Gastrocnemius medialis (tissue), 4 donors: Measurements from ENCODE around the gene ANKH. TPM values are rescaled to one million over a fixed set of nuclear protein-coding genes. Genes with fewer than 3 reads are reported as not detected.

Experiments
- ATAC-seq, 2 donors: fragments of 150-250 bp; one replicate each; pipeline ENCODE4 v1.9.1; 2016
- DNase-seq, 2 donors: peaks; one replicate each; pipeline ENCODE4 v3.0.0-alpha.2; 2019
- H3K27ac ChIP-seq, 4 donors: fragments of 200-600 bp; sonication (generic); 1 replicate in 1 of 4; 2 replicates in 3 of 4; pipeline ENCODE4 v1.5.1; 2016 to 2018; ENCODE audit warnings: mild to moderate bottlenecking in 2 of 4, moderate library complexity in 1 of 4
- H3K27me3 ChIP-seq, 3 donors: fragments of 200-600 bp; sonication (generic) in 2 of 3; 1 replicate in 1 of 3; 2 replicates in 2 of 3; pipeline versions ENCODE4 v1.5.1 to v1.6.0; 2016 to 2019; ENCODE audit warnings: mild to moderate bottlenecking in 1 of 3, moderate library complexity in 1 of 3
- H3K36me3 ChIP-seq, 2 donors: fragments of 200-600 bp; sonication (generic) in 1 of 2; one replicate each; pipeline ENCODE4 v1.5.1; 2017 to 2018
- H3K4me1 ChIP-seq, 2 donors: fragments of 200-600 bp; sonication (generic) in 1 of 2; one replicate each; pipeline ENCODE4 v1.5.1; 2016 to 2017; ENCODE audit warnings: mild to moderate bottlenecking in 2 of 2
- H3K4me3 ChIP-seq, 4 donors: fragments of 200-600 bp; sonication (generic) in 3 of 4; 1 replicate in 1 of 4; 2 replicates in 3 of 4; pipeline ENCODE4 v1.5.1; 2016 to 2019; ENCODE audit warnings: mild to moderate bottlenecking in 2 of 4
- H3K9me3 ChIP-seq, 3 donors: fragments of 200-600 bp; sonication (generic) in 2 of 3; 1 replicate in 1 of 3; 2 replicates in 2 of 3; pipeline ENCODE4 v1.5.1; 2016 to 2019
- CTCF ChIP-seq, 5 experiments: fragments of 450-650 bp in 3 of 5; fragments of 200-600 bp in 2 of 5; sonication (generic) in 2 of 5; IDR thresholded peaks in 4 of 5; conservative IDR thresholded peaks in 1 of 5; 1 replicate in 4 of 5; 2 replicates in 1 of 5; pipeline ENCODE4 v1.5.1; 2016 to 2019; ENCODE audit warnings: antibody characterized with exemption in 5 of 5, mild to moderate bottlenecking in 3 of 5, moderate library complexity in 3 of 5
- POLR2A ChIP-seq, 2 donors: fragments of 450-650 bp; IDR thresholded peaks; one replicate each; pipeline ENCODE4 v1.6.1; 2017; ENCODE audit warnings: antibody characterized with exemption in 2 of 2, mild to moderate bottlenecking in 2 of 2, moderate library complexity in 2 of 2
- in situ Hi-C, 4 donors: fragments of 200-750 bp; cut with MboI; loops; one replicate each; pipeline versions ENCODE4 v1.15.0 to v1.8.0; 2017; ENCODE audit warnings: low sequenced_read_pairs in 4 of 4
- intact Hi-C: fragments of 100-400 bp; cut with DNase I; formaldehyde crosslinking; loops from one replicate; pipeline ENCODE4 v1.15.1; 2023; ENCODE audit warnings: low total_unique reads
- total RNA-seq, 4 donors: library from RNA; depleted of rRNA; stranded (reverse); fragments of >200 nt; gene quantifications; one replicate each; pipeline versions ENCODE4 v1.1.0 to v1.2.3, GENCODE V29; 2016

Gene ANKH
- total RNA-seq, 4 donors from 2014 or later, result 33.5 to 52.1 (median 36.0) TPM

- H3K36me3 ChIP-seq, result peaks cover 0 to 7% of the 10 kb centered on the region in 2 donors
- TF ChIP-seq POLR2A (IDR thresholded peaks at IDR 0.05) (no peak), CTCF (IDR thresholded peaks at IDR 0.05 in 4 of 5, conservative IDR thresholded peaks at IDR 0.05 in 1 of 5) (no peak)
- H3K9me3 ChIP-seq, result no peaks in the 10 kb centered on the region
- no peak for DNase-seq
- H3K4me3 ChIP-seq, result no peak overlapping the region
- peak overlapping the region in 2 of 4 donors; percentile 16 to 20 for H3K27ac ChIP-seq
- peaks cover 24 to 32% of the 10 kb centered on the region in 2 donors for H3K4me1 ChIP-seq
- no peak for ATAC-seq
- in situ Hi-C loops, result loop anchor here in 2 of 4 donors (5.0 to 25.0 kb wide), 2 partner anchors 129 to 269 kb away; partner anchors contain the start of gene ANKH (in 2 of the 2)
- intact Hi-C loops, result no loop called here
- no peaks in the 10 kb centered on the region for H3K27me3 ChIP-seq
Observed at GRCh38 chr5:14732991-14733390, 138.6 kb downstream of the ANKH start.

- DNase-seq (no peak), ATAC-seq (no peak)
- in situ Hi-C loops (loop anchor here in 2 of 4 donors (5.0 to 25.0 kb wide), 2 partner anchors 131 to 271 kb away; partner anchors contain the start of gene ANKH (in 2 of the 2)), intact Hi-C loops (no loop called here)
- peaks cover 30 to 37% of the 10 kb centered on the region in 2 donors for H3K4me1 ChIP-seq
- TF ChIP-seq CTCF (IDR thresholded peaks at IDR 0.05 in 4 of 5, conservative IDR thresholded peaks at IDR 0.05 in 1 of 5) (no peak), POLR2A (IDR thresholded peaks at IDR 0.05) (no peak)
- H3K36me3 ChIP-seq, result peaks cover 0 to 7% of the 10 kb centered on the region in 2 donors
- H3K27ac ChIP-seq, result peak overlapping the region in 1 of 4 donors; percentile 9
- no peaks in the 10 kb centered on the region for H3K27me3 ChIP-seq
- no peaks in the 10 kb centered on the region for H3K9me3 ChIP-seq
- no peak overlapping the region for H3K4me3 ChIP-seq
Observed at GRCh38 chr5:14730881-14731280, 140.7 kb downstream of the ANKH start.

GRCh38 chr5:14730466-14730865 is 141.1 kb downstream of the ANKH start:
- intact Hi-C loops, result no loop called here
- H3K27ac ChIP-seq, result peak overlapping the region in 1 of 4 donors; percentile 88
- H3K9me3 ChIP-seq, result no peaks in the 10 kb centered on the region
- DNase-seq (no peak), ATAC-seq (no peak)
- TF ChIP-seq CTCF (IDR thresholded peaks at IDR 0.05 in 4 of 5, conservative IDR thresholded peaks at IDR 0.05 in 1 of 5), result no peak
- TF ChIP-seq POLR2A (IDR thresholded peaks at IDR 0.05), result no peak
- peaks cover 34 to 38% of the 10 kb centered on the region in 2 donors for H3K4me1 ChIP-seq
- no peaks in the 10 kb centered on the region for H3K27me3 ChIP-seq
- in situ Hi-C loops, result loop anchor here in 2 of 4 donors (5.0 to 25.0 kb wide), 2 partner anchors 132 to 272 kb away; partner anchors contain the start of gene ANKH (in 2 of the 2)
- H3K36me3 ChIP-seq, result peaks cover 0 to 7% of the 10 kb centered on the region in 2 donors
- no peak overlapping the region for H3K4me3 ChIP-seq

GRCh38 chr5:14729448-14730385 is 141.9 kb downstream of the ANKH start:
- Histone ChIP-seq H3K27ac (peak overlapping the region in 3 of 4 donors; percentile 77 to 88 (median 81)), H3K4me1 (peaks cover 39 to 41% of the 10 kb centered on the region in 2 donors), H3K9me3 (no peaks in the 10 kb centered on the region), H3K27me3 (no peaks in the 10 kb centered on the region), H3K36me3 (peaks cover 0 to 7% of the 10 kb centered on the region in 2 donors), H3K4me3 (no peak overlapping the region)
- in situ Hi-C loops (loop anchor here (5.0 to 25.0 kb wide), 3 partner anchors 133 to 275 kb away; partner anchors contain the start of gene ANKH (in 2 of the 4)), intact Hi-C loops (loop anchor here (5.0 kb wide), 1 partner anchor 93 kb away; no protein-coding TSS in a partner anchor)
- ATAC-seq, result no peak
- no peak for DNase-seq
- no peak for TF ChIP-seq POLR2A (IDR thresholded peaks at IDR 0.05)
- no peak for TF ChIP-seq CTCF (IDR thresholded peaks at IDR 0.05 in 4 of 5, conservative IDR thresholded peaks at IDR 0.05 in 1 of 5)
